ENCODE measurements around the gene NELFB. TPM values are rescaled to one million over a fixed set of nuclear protein-coding genes. Genes with fewer than 3 reads are reported as not detected.

The NELFB gene
- total and polyA plus RNA-seq, 9 of the 15 experiments (the other 6 are each of a cell fraction or from before 2014, with no cell fraction given) = 0.24 to 84.0 (median 29.7) TPM

DNA sequence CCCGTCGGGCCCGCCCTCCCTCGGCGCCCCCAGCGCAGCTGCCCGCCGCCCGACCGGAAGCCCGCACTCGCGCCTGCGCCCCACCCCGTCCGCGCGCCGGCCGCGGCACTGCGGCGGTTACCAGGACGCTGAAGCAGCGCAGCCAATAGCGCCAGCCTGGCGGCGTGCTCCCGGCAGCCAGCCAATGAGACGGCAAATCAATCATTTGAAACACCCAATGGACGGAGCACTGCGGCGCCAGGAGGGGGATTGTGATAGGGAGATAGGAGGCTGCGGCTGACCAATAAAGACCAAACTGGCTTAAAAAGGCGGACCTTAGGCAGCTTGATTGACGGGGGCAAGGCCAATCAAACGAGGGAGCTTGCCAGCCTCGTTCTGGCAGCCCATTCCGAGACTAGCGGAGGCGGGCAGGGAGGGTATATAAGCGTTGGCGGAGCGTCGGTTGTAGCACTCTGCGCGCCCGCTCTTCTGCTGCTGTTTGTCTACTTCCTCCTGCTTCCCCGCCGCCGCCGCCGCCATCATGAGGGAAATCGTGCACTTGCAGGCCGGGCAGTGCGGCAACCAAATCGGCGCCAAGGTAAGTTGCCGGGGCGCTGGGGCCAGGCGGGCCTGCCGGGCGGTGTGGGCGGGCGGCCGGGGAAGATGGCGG, 14.2 kb upstream of the NELFB start, which contains the start of gene TUBB4B (continued):
- peak; percentile 93; the same call in 1 of the 2 replicates for TF ChIP-seq POLR2AphosphoS2 (IDR thresholded peaks at IDR 0.05; ENCODE audit: low read length)
- TF ChIP-seq ZNF24 (IDR thresholded peaks at IDR 0.05) = no peak
- TF ChIP-seq ZNF57 (CRISPR knock-in tag; IDR thresholded peaks at IDR 0.05) = no peak
- TF ChIP-seq, protein P1, sequence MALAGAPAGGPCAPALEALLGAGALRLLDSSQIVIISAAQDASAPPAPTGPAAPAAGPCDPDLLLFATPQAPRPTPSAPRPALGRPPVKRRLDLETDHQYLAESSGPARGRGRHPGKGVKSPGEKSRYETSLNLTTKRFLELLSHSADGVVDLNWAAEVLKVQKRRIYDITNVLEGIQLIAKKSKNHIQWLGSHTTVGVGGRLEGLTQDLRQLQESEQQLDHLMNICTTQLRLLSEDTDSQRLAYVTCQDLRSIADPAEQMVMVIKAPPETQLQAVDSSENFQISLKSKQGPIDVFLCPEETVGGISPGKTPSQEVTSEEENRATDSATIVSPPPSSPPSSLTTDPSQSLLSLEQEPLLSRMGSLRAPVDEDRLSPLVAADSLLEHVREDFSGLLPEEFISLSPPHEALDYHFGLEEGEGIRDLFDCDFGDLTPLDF (CRISPR knock-in tag; IDR thresholded peaks at IDR 0.05) = peak; percentile 72; the same call in 1 of the 2 replicates
- peak; percentile 93 to 95 for TF ChIP-seq NRF1 (conservative IDR thresholded peaks at IDR 0.05 in 1 of 2, IDR thresholded peaks at IDR 0.05 in 1 of 2)
- no peak for TF ChIP-seq ZSCAN29 (IDR thresholded peaks at IDR 0.05)
- TF ChIP-seq MAZ (CRISPR knock-in tag; conservative IDR thresholded peaks at IDR 0.05 in 1 of 2, IDR thresholded peaks at IDR 0.05 in 1 of 2) = peak in 1 of 2 experiments; percentile 42; a peak in 3 of 4 replicates
- no peak for TF ChIP-seq PTBP1 (IDR thresholded peaks at IDR 0.05; ENCODE audit: low read depth, low read length)
- peak; percentile 98 for TF ChIP-seq RBFOX2 (IDR thresholded peaks at IDR 0.05; ENCODE audit: low read depth, low read length)
- TF ChIP-seq HNRNPLL (IDR thresholded peaks at IDR 0.05; ENCODE audit: low read depth, low read length, poor library complexity, severe bottlenecking) = peak; percentile 89
- TF ChIP-seq, protein P2, sequence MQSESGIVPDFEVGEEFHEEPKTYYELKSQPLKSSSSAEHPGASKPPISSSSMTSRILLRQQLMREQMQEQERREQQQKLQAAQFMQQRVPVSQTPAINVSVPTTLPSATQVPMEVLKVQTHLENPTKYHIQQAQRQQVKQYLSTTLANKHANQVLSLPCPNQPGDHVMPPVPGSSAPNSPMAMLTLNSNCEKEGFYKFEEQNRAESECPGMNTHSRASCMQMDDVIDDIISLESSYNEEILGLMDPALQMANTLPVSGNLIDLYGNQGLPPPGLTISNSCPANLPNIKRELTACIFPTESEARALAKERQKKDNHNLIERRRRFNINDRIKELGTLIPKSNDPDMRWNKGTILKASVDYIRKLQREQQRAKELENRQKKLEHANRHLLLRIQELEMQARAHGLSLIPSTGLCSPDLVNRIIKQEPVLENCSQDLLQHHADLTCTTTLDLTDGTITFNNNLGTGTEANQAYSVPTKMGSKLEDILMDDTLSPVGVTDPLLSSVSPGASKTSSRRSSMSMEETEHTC (IDR thresholded peaks at IDR 0.05) = 0 out of 2 replicates have a peak, but pooled peaks have one; percentile 12
- TF ChIP-seq, protein P3, sequence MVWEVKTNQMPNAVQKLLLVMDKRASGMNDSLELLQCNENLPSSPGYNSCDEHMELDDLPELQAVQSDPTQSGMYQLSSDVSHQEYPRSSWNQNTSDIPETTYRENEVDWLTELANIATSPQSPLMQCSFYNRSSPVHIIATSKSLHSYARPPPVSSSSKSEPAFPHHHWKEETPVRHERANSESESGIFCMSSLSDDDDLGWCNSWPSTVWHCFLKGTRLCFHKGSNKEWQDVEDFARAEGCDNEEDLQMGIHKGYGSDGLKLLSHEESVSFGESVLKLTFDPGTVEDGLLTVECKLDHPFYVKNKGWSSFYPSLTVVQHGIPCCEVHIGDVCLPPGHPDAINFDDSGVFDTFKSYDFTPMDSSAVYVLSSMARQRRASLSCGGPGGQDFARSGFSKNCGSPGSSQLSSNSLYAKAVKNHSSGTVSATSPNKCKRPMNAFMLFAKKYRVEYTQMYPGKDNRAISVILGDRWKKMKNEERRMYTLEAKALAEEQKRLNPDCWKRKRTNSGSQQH (CRISPR knock-in tag; IDR thresholded peaks at IDR 0.05) = peak; percentile 84; the same call in 1 of the 2 replicates
- no peak for TF ChIP-seq EZH2 (IDR thresholded peaks at IDR 0.05; ENCODE audit: borderline replicate concordance, low read depth, low read length)
- TF ChIP-seq NBN (IDR thresholded peaks at IDR 0.05; ENCODE audit: low read depth) = no peak
- 0 out of 2 replicates have a peak, but pooled peaks have one; percentile 26 for TF ChIP-seq SREBF1 (IDR thresholded peaks at IDR 0.05; ENCODE audit: borderline replicate concordance, low read depth, low read length)
- TF ChIP-seq EHMT2 (IDR thresholded peaks at IDR 0.05) = no peak
- TF ChIP-seq SAP30 (IDR thresholded peaks at IDR 0.05; ENCODE audit: borderline replicate concordance, insufficient read depth, low read depth, low read length, poor library complexity, severe bottlenecking) = peak; percentile 6
- TF ChIP-seq RFX1 (IDR thresholded peaks at IDR 0.05) = no peak
- no peak for TF ChIP-seq BRD9 (IDR thresholded peaks at IDR 0.05; ENCODE audit: low read depth, partially characterized antibody)
- TF ChIP-seq SIRT6 (IDR thresholded peaks at IDR 0.05; ENCODE audit: low read depth, low read length) = no peak
- TF ChIP-seq RCOR1 (IDR thresholded peaks at IDR 0.05; ENCODE audit: borderline replicate concordance in 1 of 2, low read depth in 2 of 2, low read length in 2 of 2) = 0 out of 4 replicates have a peak, but pooled peaks of 1 of the 2 experiments have one; percentile 31
- TF ChIP-seq MBD2 (IDR thresholded peaks at IDR 0.05; ENCODE audit: borderline replicate concordance, low read depth) = peak; percentile 99
- TF ChIP-seq MTA3 (IDR thresholded peaks at IDR 0.05; ENCODE audit: borderline replicate concordance) = peak; percentile 100
- no peak for TF ChIP-seq KLF16 (IDR thresholded peaks at IDR 0.05)
